ENCODE results near the gene ZNF738.
"Not testable (repeated sequence)": the region's sequence is repeated elsewhere in the genome, so short reads cannot be mapped to it uniquely, and the experiment has no call there.

GRCh38 chr19:21312807-21313206, 46.0 kb upstream of the ZNF738 start:
- not testable (repeated sequence) for TF ChIP-seq POLR2A, POLR2AphosphoS5 (IDR thresholded peaks at IDR 0.05; ENCODE audit: low read depth, low read length)

All from GM12892 (cell line).